Tibial artery (tissue), 4 donors: Measurements from ENCODE around the gene KCP.

Experiments
- DNase-seq, 2 donors: peaks; one replicate each; pipeline ENCODE4 v3.0.0-alpha.2; 2019
- H3K27ac ChIP-seq, 2 donors: fragments of 200-600 bp; sonication (generic) in 1 of 2; 1 replicate in 1 of 2; 2 replicates in 1 of 2; pipeline ENCODE4 v1.5.1; 2018 to 2019; ENCODE audit warnings: mild to moderate bottlenecking in 1 of 2
- H3K27me3 ChIP-seq, 2 donors: fragments of 200-600 bp; sonication (generic) in 1 of 2; one replicate each; pipeline versions ENCODE4 v1.5.1 to v1.6.0; 2016 to 2019
- H3K36me3 ChIP-seq, 3 donors: fragments of 200-600 bp; sonication (generic) in 2 of 3; one replicate each; pipeline ENCODE4 v1.5.1; 2016 to 2019; ENCODE audit warnings: mild to moderate bottlenecking in 2 of 3
- H3K4me1 ChIP-seq, 4 donors: fragments of 200-600 bp; sonication (generic) in 2 of 4; 1 replicate in 3 of 4; 2 replicates in 1 of 4; pipeline ENCODE4 v1.5.1; 2016 to 2019
- H3K4me3 ChIP-seq, 2 donors: fragments of 200-600 bp; sonication (generic) in 1 of 2; 1 replicate in 1 of 2; 2 replicates in 1 of 2; pipeline ENCODE4 v1.5.1; 2018 to 2019; ENCODE audit warnings: mild to moderate bottlenecking in 2 of 2
- H3K9me3 ChIP-seq, 3 donors: fragments of 200-600 bp; sonication (generic) in 1 of 3; one replicate each; pipeline ENCODE4 v1.5.1; 2016 to 2019
- CTCF ChIP-seq, 2 experiments: fragments of 200-600 bp in 1 of 2; fragments of 450-650 bp in 1 of 2; IDR thresholded peaks; one replicate each; pipeline ENCODE4 v1.5.1; 2017 to 2019; ENCODE audit warnings: antibody characterized with exemption in 2 of 2, mild to moderate bottlenecking in 1 of 2, moderate library complexity in 1 of 2
- intact Hi-C: fragments of 100-400 bp; cut with DNase I; formaldehyde crosslinking; loops from one replicate; pipeline ENCODE4 v1.15.0; 2023; ENCODE audit warnings: low total_unique reads

The KCP gene

GRCh38 chr7:128906766-128907559 lies 3.5 kb downstream of the KCP start:
- Histone ChIP-seq H3K4me1 (peaks cover 0 to 17% (median 11%) of the 10 kb centered on the region in 4 donors), H3K9me3 (no peaks in the 10 kb centered on the region), H3K36me3 (no peaks in the 10 kb centered on the region), H3K4me3 (no peak overlapping the region), H3K27me3 (peaks cover 0 to 59% of the 10 kb centered on the region in 2 donors), H3K27ac (no peak overlapping the region)
- peak in 1 of 2 donors; percentile 62 for DNase-seq
- intact Hi-C loops = loop anchor here (10.0 kb wide), 1 partner anchor 188 kb away; no protein-coding TSS in a partner anchor
- no peak for TF ChIP-seq CTCF (IDR thresholded peaks at IDR 0.05)

GRCh38 chr7:128906001-128906765 lies 4.3 kb downstream of the KCP start:
- Histone ChIP-seq H3K9me3 (no peaks in the 10 kb centered on the region), H3K36me3 (no peaks in the 10 kb centered on the region), H3K27ac (no peak overlapping the region), H3K4me3 (no peak overlapping the region), H3K4me1 (peaks cover 0 to 17% (median 11%) of the 10 kb centered on the region in 4 donors), H3K27me3 (peaks cover 0 to 57% of the 10 kb centered on the region in 2 donors)
- intact Hi-C loops = loop anchor here (10.0 kb wide), 1 partner anchor 189 kb away; no protein-coding TSS in a partner anchor
- peak in 1 of 2 donors; percentile 41 for DNase-seq
- TF ChIP-seq CTCF (IDR thresholded peaks at IDR 0.05) = no peak

- intact Hi-C loops = loop anchor here (10.0 kb wide), 1 partner anchor 190 kb away; no protein-coding TSS in a partner anchor
- DNase-seq = peak; percentile 10 to 52
- TF ChIP-seq CTCF (IDR thresholded peaks at IDR 0.05) = peak; percentile 40 to 48
- H3K27me3 ChIP-seq = peaks cover 0 to 42% of the 10 kb centered on the region in 2 donors
- no peak overlapping the region for H3K27ac ChIP-seq
- no peaks in the 10 kb centered on the region for H3K36me3 ChIP-seq
- H3K9me3 ChIP-seq = no peaks in the 10 kb centered on the region
- no peak overlapping the region for H3K4me3 ChIP-seq
- peaks cover 0 to 7% (median under 1%) of the 10 kb centered on the region in 4 donors for H3K4me1 ChIP-seq
Measured at GRCh38 chr7:128904381-128905197, 5.9 kb downstream of the KCP start.

- Histone ChIP-seq H3K4me1 (no peaks in the 10 kb centered on the region), H3K27me3 (peaks cover 0 to 35% of the 10 kb centered on the region in 2 donors), H3K9me3 (no peaks in the 10 kb centered on the region), H3K4me3 (no peak overlapping the region), H3K36me3 (no peaks in the 10 kb centered on the region), H3K27ac (no peak overlapping the region)
- TF ChIP-seq CTCF (IDR thresholded peaks at IDR 0.05) = no peak
- peak; percentile 15 to 57 for DNase-seq
- intact Hi-C loops = loop anchor here (10.0 kb wide), 1 partner anchor 191 kb away; no protein-coding TSS in a partner anchor
Measured at GRCh38 chr7:128903621-128904361, 6.7 kb downstream of the KCP start.
